Measurements from ENCODE around the gene NGLY1.

The NGLY1 gene

DNA sequence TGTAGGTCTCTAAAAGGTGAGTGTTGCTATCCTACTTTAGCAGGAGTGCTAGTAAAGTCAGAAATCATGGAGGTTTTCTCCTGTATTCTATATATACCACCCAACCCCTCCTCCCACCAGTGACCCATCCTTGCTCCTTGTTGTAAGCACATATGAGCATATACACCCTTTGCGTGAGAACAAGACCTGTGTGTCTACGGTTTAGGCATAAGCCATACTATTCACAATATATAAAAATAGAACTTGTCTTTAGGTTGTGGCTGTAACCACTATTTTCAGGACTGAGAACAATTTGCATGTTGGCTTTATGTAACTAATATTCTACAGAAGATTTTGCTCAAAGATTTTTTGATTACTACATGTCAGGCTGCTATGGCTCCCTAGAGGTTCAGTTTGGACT lies 59.4 kb downstream of the NGLY1 start:
- Histone ChIP-seq H4K8ac (ENCODE audit: low read depth, low read length) (no peak overlapping the region), H3K4ac (ENCODE audit: low read depth, low read length) (no peak overlapping the region), H2BK5ac (ENCODE audit: low read length) (no peak overlapping the region), H3K79me2 (ENCODE audit: control insufficient read depth, insufficient read depth, low read length) (no peaks in the 10 kb centered on the region), H3K4me1 (ENCODE audit: control insufficient read depth, low read depth, low read length) (no peaks in the 10 kb centered on the region), H3K23ac (ENCODE audit: low read length) (no peak overlapping the region), H3K18ac (ENCODE audit: low read length) (no peak overlapping the region), H3K9ac (ENCODE audit: low read length) (no peak overlapping the region), H3K27ac (ENCODE audit: low read depth, low read length) (no peak overlapping the region), H3K36me3 (ENCODE audit: control insufficient read depth, insufficient read depth, low read length) (no peaks in the 10 kb centered on the region), H3K27me3 (ENCODE audit: insufficient read depth, low read length, poor library complexity) (no peaks in the 10 kb centered on the region), H3K4me3 (ENCODE audit: low read length) (no peak overlapping the region), H2AK5ac (ENCODE audit: low read length) (no peak overlapping the region), H2BK15ac (replicated peaks; ENCODE audit: low read depth) (no peak overlapping the region), H3K4me2 (ENCODE audit: low read length) (no peak overlapping the region), H2BK120ac (ENCODE audit: low read depth, low read length) (no peak overlapping the region), H3K56ac (ENCODE audit: low read length) (no peak overlapping the region), H3K79me1 (ENCODE audit: low read length) (no peaks in the 10 kb centered on the region), H4K5ac (ENCODE audit: low read length) (no peak overlapping the region)
- WGBS (ENCODE audit: extremely low coverage, insufficient coverage, low lambda C conversion rate), result no CpG with 5 or more reads among the region's 2 CpGs
- no peak for DNase-seq

- H3K79me1 ChIP-seq (ENCODE audit: low read length), result no peaks in the 10 kb centered on the region
- H2BK15ac ChIP-seq (replicated peaks; ENCODE audit: low read depth), result no peak overlapping the region
- no CpG with 5 or more reads among the region's 1 CpG for WGBS (ENCODE audit: extremely low coverage, insufficient coverage, low lambda C conversion rate)
- H3K27ac ChIP-seq (ENCODE audit: low read depth, low read length), result no peak overlapping the region
- no peak for DNase-seq
- H2BK5ac ChIP-seq (ENCODE audit: low read length), result no peak overlapping the region
- H3K4ac ChIP-seq (ENCODE audit: low read depth, low read length), result no peak overlapping the region
- H3K27me3 ChIP-seq (ENCODE audit: insufficient read depth, low read length, poor library complexity), result no peaks in the 10 kb centered on the region
- no peak overlapping the region for H3K18ac ChIP-seq (ENCODE audit: low read length)
- no peak overlapping the region for H2AK5ac ChIP-seq (ENCODE audit: low read length)
- no peak overlapping the region for H3K4me2 ChIP-seq (ENCODE audit: low read length)
- no peak overlapping the region for H2BK120ac ChIP-seq (ENCODE audit: low read depth, low read length)
- no peaks in the 10 kb centered on the region for H3K4me1 ChIP-seq (ENCODE audit: control insufficient read depth, low read depth, low read length)
- H3K79me2 ChIP-seq (ENCODE audit: control insufficient read depth, insufficient read depth, low read length), result no peaks in the 10 kb centered on the region
- H3K36me3 ChIP-seq (ENCODE audit: control insufficient read depth, insufficient read depth, low read length), result no peaks in the 10 kb centered on the region
- no peak overlapping the region for H4K5ac ChIP-seq (ENCODE audit: low read length)
- no peak overlapping the region for H3K4me3 ChIP-seq (ENCODE audit: low read length)
- H4K8ac ChIP-seq (ENCODE audit: low read depth, low read length), result no peak overlapping the region
- no peak overlapping the region for H3K9ac ChIP-seq (ENCODE audit: low read length)
- no peak overlapping the region for H3K23ac ChIP-seq (ENCODE audit: low read length)
- no peak overlapping the region for H3K56ac ChIP-seq (ENCODE audit: low read length)
These were observed 63.9 kb downstream of the NGLY1 start for GRCh38 chr3:25719321-25719720.

GRCh38 chr3:25713341-25713985 lies 69.8 kb downstream of the NGLY1 start:
- Histone ChIP-seq H3K79me2 (ENCODE audit: control insufficient read depth, insufficient read depth, low read length) (no peaks in the 10 kb centered on the region), H2BK5ac (ENCODE audit: low read length) (no peak overlapping the region), H4K8ac (ENCODE audit: low read depth, low read length) (no peak overlapping the region), H3K4me2 (ENCODE audit: low read length) (no peak overlapping the region), H2AK5ac (ENCODE audit: low read length) (no peak overlapping the region), H3K23ac (ENCODE audit: low read length) (no peak overlapping the region), H3K4me3 (ENCODE audit: low read length) (no peak overlapping the region), H3K79me1 (ENCODE audit: low read length) (no peaks in the 10 kb centered on the region), H3K36me3 (ENCODE audit: control insufficient read depth, insufficient read depth, low read length) (no peaks in the 10 kb centered on the region), H3K56ac (ENCODE audit: low read length) (no peak overlapping the region), H3K27ac (ENCODE audit: low read depth, low read length) (no peak overlapping the region), H4K5ac (ENCODE audit: low read length) (no peak overlapping the region), H3K27me3 (ENCODE audit: insufficient read depth, low read length, poor library complexity) (no peaks in the 10 kb centered on the region), H3K4ac (ENCODE audit: low read depth, low read length) (no peak overlapping the region), H2BK15ac (replicated peaks; ENCODE audit: low read depth) (no peak overlapping the region), H2BK120ac (ENCODE audit: low read depth, low read length) (no peak overlapping the region), H3K18ac (ENCODE audit: low read length) (no peak overlapping the region), H3K9ac (ENCODE audit: low read length) (no peak overlapping the region), H3K4me1 (ENCODE audit: control insufficient read depth, low read depth, low read length) (no peaks in the 10 kb centered on the region)
- no peak for DNase-seq
- no CpG with 5 or more reads among the region's 11 CpGs for WGBS (ENCODE audit: extremely low coverage, insufficient coverage, low lambda C conversion rate)

GRCh38 chr3:25711090-25711489 lies 72.2 kb downstream of the NGLY1 start:
- Histone ChIP-seq H3K79me2 (ENCODE audit: control insufficient read depth, insufficient read depth, low read length) (no peaks in the 10 kb centered on the region), H3K27ac (ENCODE audit: low read depth, low read length) (no peak overlapping the region), H3K27me3 (ENCODE audit: insufficient read depth, low read length, poor library complexity) (no peaks in the 10 kb centered on the region), H3K4ac (ENCODE audit: low read depth, low read length) (no peak overlapping the region), H3K18ac (ENCODE audit: low read length) (no peak overlapping the region), H2BK120ac (ENCODE audit: low read depth, low read length) (no peak overlapping the region), H3K56ac (ENCODE audit: low read length) (no peak overlapping the region), H3K4me3 (ENCODE audit: low read length) (no peak overlapping the region), H4K5ac (ENCODE audit: low read length) (no peak overlapping the region), H2BK15ac (replicated peaks; ENCODE audit: low read depth) (no peak overlapping the region), H3K4me1 (ENCODE audit: control insufficient read depth, low read depth, low read length) (no peaks in the 10 kb centered on the region), H2BK5ac (ENCODE audit: low read length) (no peak overlapping the region), H2AK5ac (ENCODE audit: low read length) (no peak overlapping the region), H4K8ac (ENCODE audit: low read depth, low read length) (no peak overlapping the region), H3K4me2 (ENCODE audit: low read length) (no peak overlapping the region), H3K36me3 (ENCODE audit: control insufficient read depth, insufficient read depth, low read length) (no peaks in the 10 kb centered on the region), H3K23ac (ENCODE audit: low read length) (no peak overlapping the region), H3K79me1 (ENCODE audit: low read length) (no peaks in the 10 kb centered on the region), H3K9ac (ENCODE audit: low read length) (no peak overlapping the region)
- no peak for DNase-seq
- WGBS (ENCODE audit: extremely low coverage, insufficient coverage, low lambda C conversion rate), result no CpG with 5 or more reads among the region's 2 CpGs

GRCh38 chr3:25708036-25708435 lies 75.2 kb downstream of the NGLY1 start:
- WGBS (ENCODE audit: extremely low coverage, insufficient coverage, low lambda C conversion rate), result no CpG with 5 or more reads among the region's 3 CpGs
- Histone ChIP-seq H3K36me3 (ENCODE audit: control insufficient read depth, insufficient read depth, low read length) (no peaks in the 10 kb centered on the region), H2BK15ac (replicated peaks; ENCODE audit: low read depth) (no peak overlapping the region), H3K27me3 (ENCODE audit: insufficient read depth, low read length, poor library complexity) (no peaks in the 10 kb centered on the region), H3K4me3 (ENCODE audit: low read length) (no peak overlapping the region), H4K8ac (ENCODE audit: low read depth, low read length) (no peak overlapping the region), H2BK5ac (ENCODE audit: low read length) (no peak overlapping the region), H3K23ac (ENCODE audit: low read length) (no peak overlapping the region), H3K79me2 (ENCODE audit: control insufficient read depth, insufficient read depth, low read length) (no peaks in the 10 kb centered on the region), H3K56ac (ENCODE audit: low read length) (no peak overlapping the region), H2AK5ac (ENCODE audit: low read length) (no peak overlapping the region), H3K79me1 (ENCODE audit: low read length) (no peaks in the 10 kb centered on the region), H2BK120ac (ENCODE audit: low read depth, low read length) (no peak overlapping the region), H4K5ac (ENCODE audit: low read length) (no peak overlapping the region), H3K18ac (ENCODE audit: low read length) (no peak overlapping the region), H3K9ac (ENCODE audit: low read length) (no peak overlapping the region), H3K4me2 (ENCODE audit: low read length) (no peak overlapping the region), H3K4me1 (ENCODE audit: control insufficient read depth, low read depth, low read length) (no peaks in the 10 kb centered on the region), H3K27ac (ENCODE audit: low read depth, low read length) (no peak overlapping the region), H3K4ac (ENCODE audit: low read depth, low read length) (no peak overlapping the region)
- no peak for DNase-seq

DNA sequence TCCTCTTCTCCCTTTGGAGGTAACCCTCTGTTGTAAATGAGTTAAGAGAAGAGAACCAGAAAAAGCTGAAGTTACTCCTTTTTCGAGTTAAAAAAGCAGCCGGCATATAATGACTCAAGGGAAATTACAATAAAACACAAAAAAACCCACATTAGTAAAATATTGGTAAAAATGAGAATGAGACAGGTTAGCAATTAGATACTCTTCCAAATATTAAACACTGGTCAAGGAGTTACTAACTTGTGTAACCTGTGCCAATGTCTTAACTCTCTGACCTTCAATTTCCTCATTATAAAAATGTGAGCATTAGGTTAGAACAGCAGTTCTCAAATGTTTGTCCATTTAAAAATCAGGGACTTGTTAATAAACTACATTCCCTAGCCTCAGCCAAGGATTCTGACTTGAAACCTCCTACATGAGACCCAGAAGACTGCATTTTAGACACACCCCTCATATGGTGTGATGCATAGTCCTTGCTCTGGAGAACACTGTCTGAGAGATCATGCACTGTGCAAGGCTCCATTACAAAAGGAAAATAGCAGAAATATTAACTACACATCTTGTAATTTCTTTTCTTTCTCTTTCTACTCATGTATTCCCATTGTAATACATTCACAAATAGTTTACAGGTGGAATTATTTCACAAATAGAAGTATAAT lies 75.8 kb downstream of the NGLY1 start:
- no peak overlapping the region for H3K9ac ChIP-seq (ENCODE audit: low read length)
- H3K56ac ChIP-seq (ENCODE audit: low read length), result no peak overlapping the region
- H3K79me2 ChIP-seq (ENCODE audit: control insufficient read depth, insufficient read depth, low read length), result no peaks in the 10 kb centered on the region
- H4K5ac ChIP-seq (ENCODE audit: low read length), result no peak overlapping the region
- no peak overlapping the region for H2BK15ac ChIP-seq (replicated peaks; ENCODE audit: low read depth)
- H4K8ac ChIP-seq (ENCODE audit: low read depth, low read length), result no peak overlapping the region
- no peak overlapping the region for H3K4ac ChIP-seq (ENCODE audit: low read depth, low read length)
- no CpG with 5 or more reads among the region's 2 CpGs for WGBS (ENCODE audit: extremely low coverage, insufficient coverage, low lambda C conversion rate)
- H2AK5ac ChIP-seq (ENCODE audit: low read length), result no peak overlapping the region
- no peak overlapping the region for H3K27ac ChIP-seq (ENCODE audit: low read depth, low read length)
- no peak overlapping the region for H2BK5ac ChIP-seq (ENCODE audit: low read length)
- no peak overlapping the region for H3K23ac ChIP-seq (ENCODE audit: low read length)
- no peak overlapping the region for H2BK120ac ChIP-seq (ENCODE audit: low read depth, low read length)
- H3K27me3 ChIP-seq (ENCODE audit: insufficient read depth, low read length, poor library complexity), result no peaks in the 10 kb centered on the region
- H3K79me1 ChIP-seq (ENCODE audit: low read length), result no peaks in the 10 kb centered on the region
- no peak overlapping the region for H3K18ac ChIP-seq (ENCODE audit: low read length)
- H3K36me3 ChIP-seq (ENCODE audit: control insufficient read depth, insufficient read depth, low read length), result no peaks in the 10 kb centered on the region
- no peak for DNase-seq
- no peak overlapping the region for H3K4me2 ChIP-seq (ENCODE audit: low read length)
- H3K4me1 ChIP-seq (ENCODE audit: control insufficient read depth, low read depth, low read length), result no peaks in the 10 kb centered on the region
- no peak overlapping the region for H3K4me3 ChIP-seq (ENCODE audit: low read length)

Data from mesendoderm (in vitro differentiated cells).